HepG2 (cell line): ENCODE data around the gene GNG7. TPM values are rescaled to one million over a fixed set of nuclear protein-coding genes. Genes with fewer than 3 reads are reported as not detected.

ENCODE experiments used
- BRD4 ChIP-seq: sonication (generic); formaldehyde crosslinking; IDR thresholded peaks from 2 replicates; pipeline ENCODE4 v1.4.0; 2020; ENCODE audit warnings: missing genetic modification reagents
- CREB3 ChIP-seq: sonication (generic); formaldehyde crosslinking; IDR thresholded peaks from 2 replicates; pipeline ENCODE4 v1.5.0; 2020; ENCODE audit warnings: missing genetic modification reagents
- GTF3A ChIP-seq: sonication (generic); formaldehyde crosslinking; conservative IDR thresholded peaks from 2 replicates; pipeline ENCODE4 v1.4.0; 2020; ENCODE audit warnings: mild to moderate bottlenecking, missing genetic modification reagents
- HBP1 ChIP-seq: IDR thresholded peaks from 2 replicates; pipeline ENCODE4 v1.6.1; 2016; ENCODE audit warnings: low read depth, control low read depth
- HMG20B ChIP-seq: conservative IDR thresholded peaks from 2 replicates; pipeline ENCODE4 v1.6.1; 2016; ENCODE audit warnings: missing genetic modification reagents, missing compliant biosample characterization
- HOXA7 ChIP-seq: sonication (generic); formaldehyde crosslinking; IDR thresholded peaks from 2 replicates; pipeline ENCODE4 v1.8.1; 2022; ENCODE audit warnings: mild to moderate bottlenecking, missing genetic modification reagents, moderate library complexity
- KDM1A ChIP-seq: IDR thresholded peaks from 2 replicates; pipeline ENCODE4 v1.6.1; 2016; ENCODE audit warnings: missing compliant biosample characterization
- LRRFIP1 ChIP-seq: sonication (generic); formaldehyde crosslinking; conservative IDR thresholded peaks from 2 replicates; pipeline ENCODE4 v1.4.0; 2020; ENCODE audit warnings: missing genetic modification reagents
- PBX2 ChIP-seq: IDR thresholded peaks from 2 replicates; pipeline ENCODE4 v1.6.1; 2016; ENCODE audit warnings: control low read depth
- PLRG1 ChIP-seq: fragments of 450-650 bp; conservative IDR thresholded peaks from 2 replicates; pipeline ENCODE4 v1.6.1; 2016
- SETDB1 ChIP-seq: sonication (generic); formaldehyde crosslinking; IDR thresholded peaks from 2 replicates; pipeline ENCODE4 v1.5.1; 2020; ENCODE audit warnings: missing genetic modification reagents, mild to moderate bottlenecking, borderline replicate concordance
- SRSF1 ChIP-seq: fragments of 200-400 bp; formaldehyde crosslinking; optimal IDR thresholded peaks from 2 replicates; pipeline ENCODE3; 2017; ENCODE audit warnings: mild to moderate bottlenecking, low read depth, low read length, moderate library complexity
- STAT5B ChIP-seq: sonication (generic); formaldehyde crosslinking; IDR thresholded peaks from 2 replicates; pipeline ENCODE4 v1.4.0; 2020; ENCODE audit warnings: missing genetic modification reagents
- THAP11 ChIP-seq: IDR thresholded peaks from 2 replicates; pipeline ENCODE4 v1.6.1; 2016; ENCODE audit warnings: missing biosample characterization, missing genetic modification reagents
- U2AF2 ChIP-seq: fragments of 200-400 bp; formaldehyde crosslinking; IDR thresholded peaks from 2 replicates; pipeline ENCODE4 v1.6.1; 2017; ENCODE audit warnings: low read depth, mild to moderate bottlenecking, low read length
- ZMYM4 ChIP-seq: sonication (generic); formaldehyde crosslinking; IDR thresholded peaks from 2 replicates; pipeline ENCODE4 v1.8.1; 2023; ENCODE audit warnings: mild to moderate bottlenecking, missing genetic modification reagents
- ZNF276 ChIP-seq: sonication (generic); formaldehyde crosslinking; IDR thresholded peaks from 2 replicates; pipeline ENCODE4 v1.4.0; 2020; ENCODE audit warnings: mild to moderate bottlenecking, low read depth, missing genetic modification reagents
- ZNF550 ChIP-seq: sonication (generic); formaldehyde crosslinking; IDR thresholded peaks from 2 replicates; pipeline ENCODE4 v1.4.0; 2020; ENCODE audit warnings: mild to moderate bottlenecking, missing genetic modification reagents, borderline replicate concordance
- ZNF614 ChIP-seq: IDR thresholded peaks from 2 replicates; pipeline ENCODE4 v1.6.1; 2018; ENCODE audit warnings: missing biosample characterization, missing genetic modification reagents, inconsistent platforms, borderline replicate concordance
- ZNF616 ChIP-seq: sonication (generic); formaldehyde crosslinking; IDR thresholded peaks from 2 replicates; pipeline ENCODE4 v1.5.0; 2020; ENCODE audit warnings: low read depth, mild to moderate bottlenecking, missing genetic modification reagents
- ZNF619 ChIP-seq: sonication (generic); formaldehyde crosslinking; IDR thresholded peaks from 2 replicates; pipeline ENCODE4 v1.4.0; 2020; ENCODE audit warnings: mild to moderate bottlenecking, missing genetic modification reagents
- ZNF709 ChIP-seq: sonication (generic); formaldehyde crosslinking; IDR thresholded peaks from 2 replicates; pipeline ENCODE4 v1.5.0; 2020; ENCODE audit warnings: mild to moderate bottlenecking, missing genetic modification reagents
- ZNF816 ChIP-seq: sonication (generic); formaldehyde crosslinking; IDR thresholded peaks from 2 replicates; pipeline ENCODE4 v1.8.0; 2022; ENCODE audit warnings: missing genetic modification reagents, mild to moderate bottlenecking, borderline replicate concordance
- polyA plus RNA-seq, 8 experiments: library from polyadenylated mRNA; depleted of rRNA in 3 of 8; stranded (reverse) in 7 of 8; unstranded in 1 of 8; fragments of >200 nt; fragmentation: Illumina TruSeq in 4 of 8; extraction: Trizol in 4 of 8; gene quantifications; 2 replicates each; pipeline versions ENCODE4 v1.2.1 to v1.2.3, GENCODE V29; 2011 to 2016; ENCODE audit warnings: low read depth in 4 of 8, missing spikeins in 1 of 8, mixed read lengths in 1 of 8; ENCODE audit not compliant: insufficient read depth in 1 of 8
- total RNA-seq, 5 experiments: library from RNA; depleted of rRNA; stranded (reverse); fragments of >200 nt; fragmentation: Illumina TruSeq; extraction: Trizol; gene quantifications; 2 replicates each; pipeline ENCODE4 v1.2.3, GENCODE V29; 2016; ENCODE audit warnings: low read depth in 1 of 5

GNG7 gene
- total and polyA plus RNA-seq, 2 of the 13 experiments (the other 11 are each of a cell fraction or from before 2014, with no cell fraction given), result 1.4 to 3.3 TPM

- TF ChIP-seq SRSF1 (no peak), PBX2 (no peak), SETDB1 (CRISPR knock-in tag) (no peak), ZNF616 (CRISPR knock-in tag) (no peak), HBP1 (CRISPR knock-in tag) (0 out of 2 replicates have a peak, but pooled peaks have one; percentile 47), THAP11 (CRISPR knock-in tag) (peak; percentile 71; the same call in 1 of the 2 replicates), KDM1A (CRISPR knock-in tag) (no peak), U2AF2 (no peak), LRRFIP1 (CRISPR knock-in tag) (no peak), STAT5B (CRISPR knock-in tag) (no peak), ZMYM4 (CRISPR knock-in tag) (no peak), ZNF550 (no peak), PLRG1 (no peak), ZNF816 (CRISPR knock-in tag) (0 out of 2 replicates have a peak, but pooled peaks have one; percentile 59), ZNF276 (0 out of 2 replicates have a peak, but pooled peaks have one; percentile 52), GTF3A (CRISPR knock-in tag) (no peak), ZNF619 (no peak), CREB3 (CRISPR knock-in tag) (no peak; the same call in 1 of the 2 replicates), ZNF709 (CRISPR knock-in tag) (no peak), ZNF614 (CRISPR knock-in tag) (peak; percentile 50; the same call in 1 of the 2 replicates), HMG20B (CRISPR knock-in tag) (no peak; the same call in 1 of the 2 replicates), BRD4 (no peak), HOXA7 (CRISPR knock-in tag) (no peak)
These were observed 161.6 kb downstream of the GNG7 start (continued) for GRCh38 chr19:2540646-2541454.
